WERI-Rb-1 (cell line): ENCODE results near the gene COL5A1.

ENCODE experiments used
- DNase-seq: peaks from one replicate; pipeline ENCODE4 v3.0.0-alpha.2; 2020
- H3K27ac ChIP-seq: fragments of 250-450 bp; sonication (Bioruptor Pico); 2 replicates; pipeline ENCODE4 v1.5.1; 2020; ENCODE audit warnings: mild to moderate bottlenecking, moderate library complexity
- H3K27me3 ChIP-seq: fragments of 250-450 bp; sonication (Bioruptor Pico); 2 replicates; pipeline ENCODE4 v1.5.1; 2021; ENCODE audit warnings: mild to moderate bottlenecking, low read depth, moderate library complexity; ENCODE audit not compliant: insufficient read depth, severe bottlenecking
- H3K36me3 ChIP-seq: fragments of 250-450 bp; sonication (Bioruptor Pico); 2 replicates; pipeline ENCODE4 v1.5.1; 2020; ENCODE audit warnings: mild to moderate bottlenecking, moderate library complexity
- H3K4me3 ChIP-seq: 2 replicates; pipeline ENCODE4 v1.5.1; 2011; ENCODE audit warnings: low read depth, mild to moderate bottlenecking, control low read depth, low read length
- H3K9me3 ChIP-seq: fragments of 250-450 bp; sonication (Bioruptor Pico); 2 replicates; pipeline ENCODE4 v1.5.1; 2021; ENCODE audit warnings: mild to moderate bottlenecking, moderate library complexity; ENCODE audit not compliant: severe bottlenecking
- TF ChIP-seq, protein P1 (sequence below): IDR thresholded peaks from 2 replicates; pipeline ENCODE4 v1.5.1; 2011; ENCODE audit warnings: low read depth, mild to moderate bottlenecking, control low read depth, inconsistent platforms, low read length

COL5A1 gene

GRCh38 chr9:134820901-134821300 is 179.3 kb downstream of the COL5A1 start:
- Histone ChIP-seq H3K36me3 (peaks cover 74% of the 10 kb centered on the region), H3K27ac (no peak overlapping the region), H3K27me3 (no peaks in the 10 kb centered on the region), H3K9me3 (no peaks in the 10 kb centered on the region), H3K4me3 (no peak overlapping the region)
- TF ChIP-seq, protein P1, sequence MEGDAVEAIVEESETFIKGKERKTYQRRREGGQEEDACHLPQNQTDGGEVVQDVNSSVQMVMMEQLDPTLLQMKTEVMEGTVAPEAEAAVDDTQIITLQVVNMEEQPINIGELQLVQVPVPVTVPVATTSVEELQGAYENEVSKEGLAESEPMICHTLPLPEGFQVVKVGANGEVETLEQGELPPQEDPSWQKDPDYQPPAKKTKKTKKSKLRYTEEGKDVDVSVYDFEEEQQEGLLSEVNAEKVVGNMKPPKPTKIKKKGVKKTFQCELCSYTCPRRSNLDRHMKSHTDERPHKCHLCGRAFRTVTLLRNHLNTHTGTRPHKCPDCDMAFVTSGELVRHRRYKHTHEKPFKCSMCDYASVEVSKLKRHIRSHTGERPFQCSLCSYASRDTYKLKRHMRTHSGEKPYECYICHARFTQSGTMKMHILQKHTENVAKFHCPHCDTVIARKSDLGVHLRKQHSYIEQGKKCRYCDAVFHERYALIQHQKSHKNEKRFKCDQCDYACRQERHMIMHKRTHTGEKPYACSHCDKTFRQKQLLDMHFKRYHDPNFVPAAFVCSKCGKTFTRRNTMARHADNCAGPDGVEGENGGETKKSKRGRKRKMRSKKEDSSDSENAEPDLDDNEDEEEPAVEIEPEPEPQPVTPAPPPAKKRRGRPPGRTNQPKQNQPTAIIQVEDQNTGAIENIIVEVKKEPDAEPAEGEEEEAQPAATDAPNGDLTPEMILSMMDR = no peak
- no peak for DNase-seq

DNA sequence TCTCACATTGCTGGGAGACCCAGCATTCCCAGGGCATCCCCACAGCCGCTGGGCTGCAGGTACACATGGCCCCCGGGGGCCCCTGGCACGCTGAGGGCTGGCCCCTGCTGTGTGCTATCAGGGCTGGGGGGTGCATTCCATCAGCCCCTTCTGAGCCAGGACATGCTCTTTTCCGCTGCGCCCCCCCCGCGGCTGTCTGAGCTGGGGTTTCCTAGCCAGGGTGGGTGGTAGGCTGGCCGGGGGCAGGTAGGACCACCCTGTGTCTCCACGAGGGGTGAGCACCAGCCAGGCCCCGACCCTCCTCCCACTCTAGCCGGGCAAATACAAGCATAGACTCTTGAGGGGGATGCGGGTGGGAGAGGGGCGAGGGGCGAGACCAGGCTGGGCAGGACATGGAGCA is 180.9 kb downstream of the COL5A1 start:
- H3K27ac ChIP-seq = no peak overlapping the region
- TF ChIP-seq, protein P1 = no peak
- DNase-seq = no peak
- no peaks in the 10 kb centered on the region for H3K9me3 ChIP-seq
- no peak overlapping the region for H3K4me3 ChIP-seq
- peaks cover 69% of the 10 kb centered on the region for H3K36me3 ChIP-seq
- no peaks in the 10 kb centered on the region for H3K27me3 ChIP-seq

- TF ChIP-seq, protein P1 = no peak
- no peaks in the 10 kb centered on the region for H3K27me3 ChIP-seq
Measured at GRCh38 chr9:134823623-134824022, 182.0 kb downstream of the COL5A1 start.

DNA sequence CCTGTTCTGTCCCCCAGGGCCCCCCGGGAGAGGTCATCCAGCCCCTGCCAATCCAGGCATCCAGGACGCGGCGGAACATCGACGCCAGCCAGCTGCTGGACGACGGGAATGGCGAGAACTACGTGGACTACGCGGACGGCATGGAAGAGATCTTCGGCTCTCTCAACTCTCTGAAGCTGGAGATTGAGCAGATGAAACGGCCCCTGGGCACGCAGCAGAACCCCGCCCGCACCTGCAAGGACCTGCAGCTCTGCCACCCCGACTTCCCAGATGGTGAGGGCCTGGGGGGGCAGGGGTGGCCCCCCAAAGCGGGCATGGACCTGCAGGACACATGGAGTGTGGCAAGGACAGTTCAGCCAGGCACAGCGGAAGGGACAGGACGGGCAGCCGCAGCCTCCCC is 183.0 kb downstream of the COL5A1 start:
- H3K9me3 ChIP-seq = no peaks in the 10 kb centered on the region
- H3K27me3 ChIP-seq = no peaks in the 10 kb centered on the region
- H3K4me3 ChIP-seq = no peak overlapping the region
- peaks cover 65% of the 10 kb centered on the region for H3K36me3 ChIP-seq
- H3K27ac ChIP-seq = no peak overlapping the region
- DNase-seq = no peak
- TF ChIP-seq, protein P1 = no peak

More at GRCh38 chr9:134823623-134824022, 182.0 kb downstream of the COL5A1 start:
- Histone ChIP-seq H3K36me3 (peaks cover 67% of the 10 kb centered on the region), H3K4me3 (no peak overlapping the region), H3K27ac (no peak overlapping the region), H3K9me3 (no peaks in the 10 kb centered on the region)
- DNase-seq = no peak

DNA sequence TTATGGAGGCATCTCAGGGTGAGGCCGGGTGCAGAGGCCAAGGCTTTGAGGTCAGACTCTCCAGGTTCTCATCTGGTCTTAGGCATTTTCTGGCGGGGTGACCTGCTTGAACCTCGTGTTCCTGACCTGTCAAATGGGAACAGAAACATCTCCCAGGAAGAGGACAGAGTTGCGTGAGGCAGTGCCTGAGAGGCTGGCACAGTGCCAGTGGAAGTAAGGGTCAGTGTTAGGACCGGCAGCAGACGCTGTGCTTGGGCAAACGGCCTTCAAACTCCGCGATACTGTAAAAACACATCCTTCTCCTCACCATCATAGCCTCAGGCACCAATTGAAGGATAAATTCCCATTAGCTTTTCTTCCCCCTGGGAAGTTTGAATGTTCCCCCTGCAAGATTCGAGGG is 183.4 kb downstream of the COL5A1 start:
- TF ChIP-seq, protein P1 = no peak
- no peak for DNase-seq
- Histone ChIP-seq H3K27ac (no peak overlapping the region), H3K9me3 (no peaks in the 10 kb centered on the region), H3K4me3 (no peak overlapping the region), H3K27me3 (no peaks in the 10 kb centered on the region), H3K36me3 (peaks cover 65% of the 10 kb centered on the region)
